Karpas-422 (cell line): ENCODE measurements around the gene CABLES1. TPM values are rescaled to one million over a fixed set of nuclear protein-coding genes. Genes with fewer than 3 reads are reported as not detected.
"Not testable (repeated sequence)": the region's sequence is repeated elsewhere in the genome, so short reads cannot be mapped to it uniquely, and the experiment has no call there.

Experiments
- DNase-seq: peaks from one replicate; pipeline ENCODE4 v3.0.0-alpha.2; 2015
- H2AFZ ChIP-seq: fragments of 200-600 bp; sonication (generic); 2 replicates; pipeline ENCODE4 v1.6.1; 2014; ENCODE audit warnings: antibody characterized with exemption, low read length, mixed read lengths
- H3K27ac ChIP-seq: fragments of 200-600 bp; sonication (generic); 2 replicates; pipeline ENCODE4 v1.5.1; 2014; ENCODE audit warnings: mild to moderate bottlenecking, low read length, moderate library complexity
- H3K27me3 ChIP-seq: fragments of 200-600 bp; sonication (generic); 2 replicates; pipeline ENCODE4 v1.6.1; 2014; ENCODE audit warnings: low read length, mixed read lengths
- H3K36me3 ChIP-seq: fragments of 200-600 bp; sonication (generic); 2 replicates; pipeline ENCODE4 v1.6.1; 2014; ENCODE audit warnings: low read length, mixed read lengths; ENCODE audit not compliant: insufficient read depth
- H3K4me1 ChIP-seq: fragments of 200-600 bp; sonication (generic); 2 replicates; pipeline ENCODE4 v1.6.1; 2014; ENCODE audit warnings: mild to moderate bottlenecking, low read length, mixed read lengths
- H3K4me2 ChIP-seq: fragments of 200-600 bp; sonication (generic); 2 replicates; pipeline ENCODE4 v1.6.1; 2014; ENCODE audit warnings: low read length, low read depth, mild to moderate bottlenecking; ENCODE audit not compliant: poor library complexity, severe bottlenecking
- H3K4me3 ChIP-seq: fragments of 200-600 bp; sonication (generic); 2 replicates; pipeline ENCODE4 v1.5.1; 2014; ENCODE audit warnings: mild to moderate bottlenecking, antibody characterized with exemption, low read length, mixed read lengths
- H3K79me2 ChIP-seq: fragments of 200-600 bp; sonication (generic); 2 replicates; pipeline ENCODE4 v1.6.1; 2014; ENCODE audit warnings: mild to moderate bottlenecking, low read length, mixed read lengths
- H3K9ac ChIP-seq: fragments of 200-600 bp; sonication (generic); 2 replicates; pipeline ENCODE4 v1.6.0; 2014; ENCODE audit warnings: low read length
- H3K9me2 ChIP-seq: fragments of 200-600 bp; sonication (generic), shearing (Covaris generic); replicated peaks from 2 replicates; pipeline ENCODE4 v1.6.0; 2014; ENCODE audit warnings: mild to moderate bottlenecking, low read length, moderate library complexity; ENCODE audit not compliant: insufficient read depth
- H3K9me3 ChIP-seq: fragments of 300-700, 200-600 bp; sonication (generic); 2 replicates; pipeline ENCODE4 v1.6.1; 2014; ENCODE audit warnings: low read length, mixed read lengths
- H4K20me1 ChIP-seq: fragments of 200-600 bp; sonication (generic); 2 replicates; pipeline ENCODE4 v1.6.1; 2014; ENCODE audit warnings: mild to moderate bottlenecking, antibody characterized with exemption, low read length, low read depth; ENCODE audit not compliant: insufficient read depth
- total RNA-seq: library from RNA; depleted of rRNA; stranded (reverse); fragments of >200 nt; shearing (Covaris generic); gene quantifications from 2 replicates; pipeline ENCODE4 v1.2.3, GENCODE V29; 2014; ENCODE audit warnings: low replicate concordance

CABLES1 gene
- total RNA-seq, 1 experiment from 2014 or later, result not detected

DNA sequence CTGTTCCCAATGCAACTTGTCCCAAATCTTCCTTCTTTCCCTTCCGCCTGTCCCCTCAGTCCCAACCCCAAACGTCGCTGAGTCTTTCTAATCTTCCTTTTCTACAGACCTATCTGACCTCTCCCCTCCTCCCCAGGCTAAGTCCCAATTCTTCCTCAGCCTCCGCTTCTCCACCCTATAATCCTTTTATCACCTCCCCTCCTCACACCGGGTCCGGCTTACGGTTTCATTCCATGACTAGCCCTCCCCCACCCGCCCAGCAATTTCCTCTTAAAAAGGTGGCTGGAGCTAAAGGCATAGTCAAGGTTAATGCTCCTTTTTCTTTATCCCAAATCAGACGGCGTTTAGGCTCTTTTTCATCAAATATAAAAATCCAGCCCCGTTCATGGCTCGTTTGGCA is 150.3 kb downstream of the CABLES1 start:
- H3K36me3 ChIP-seq, H3K9me3 ChIP-seq, H3K4me2 ChIP-seq, H3K9ac ChIP-seq, H3K4me3 ChIP-seq, H3K27me3 ChIP-seq, H3K79me2 ChIP-seq, H3K9me2 ChIP-seq, H4K20me1 ChIP-seq, H2AFZ ChIP-seq, H3K27ac ChIP-seq, DNase-seq: not testable (repeated sequence)
- peaks cover 37% of the 10 kb centered on the region for H3K4me1 ChIP-seq

DNA sequence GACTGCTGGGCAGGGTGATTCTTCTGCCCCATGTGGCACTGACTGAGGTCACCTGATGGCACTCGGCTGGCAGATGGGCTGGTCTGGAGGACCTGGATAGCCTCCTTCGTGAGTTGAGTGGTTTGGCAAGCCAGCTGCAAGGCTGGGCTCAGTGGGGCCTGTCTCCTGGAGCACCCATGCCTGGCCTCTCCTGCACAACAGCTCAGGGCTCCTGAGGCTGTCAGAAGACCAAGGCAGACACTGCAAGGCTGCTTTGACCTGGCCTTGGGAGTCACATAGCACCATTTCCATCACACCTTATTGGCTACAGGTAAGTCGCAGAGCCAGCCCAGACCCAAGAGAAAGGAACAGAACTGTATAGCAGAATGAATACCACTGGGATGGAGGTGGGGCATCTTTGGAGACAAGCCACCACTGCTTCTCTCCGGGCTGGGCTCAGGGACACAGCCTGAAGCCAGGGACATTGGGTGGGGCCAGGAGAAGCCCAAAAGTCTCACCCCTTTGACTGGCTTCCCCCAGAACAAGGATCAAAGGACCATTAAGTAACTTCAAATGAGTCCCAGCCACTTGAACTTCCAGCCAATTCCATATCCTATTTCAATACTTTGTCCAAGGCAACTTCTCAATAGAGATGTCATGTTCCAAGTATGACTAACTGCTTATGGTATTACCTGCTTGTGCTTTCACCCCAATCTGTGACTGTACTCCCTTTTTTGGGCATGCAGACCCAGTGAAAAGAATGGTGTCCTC is 156.3 kb downstream of the CABLES1 start:
- Histone ChIP-seq H3K27ac (no peak overlapping the region), H2AFZ (no peak overlapping the region), H3K4me1 (peaks cover 3% of the 10 kb centered on the region; the same call in 1 of the 2 replicates), H3K36me3 (no peaks in the 10 kb centered on the region; the same call in 1 of the 2 replicates), H3K9me2 (no peaks in the 10 kb centered on the region), H3K4me3 (no peak overlapping the region), H3K4me2 (no peak overlapping the region), H4K20me1 (no peaks in the 10 kb centered on the region; the same call in 1 of the 2 replicates), H3K9ac (no peak overlapping the region), H3K9me3 (no peaks in the 10 kb centered on the region), H3K27me3 (no peaks in the 10 kb centered on the region), H3K79me2 (no peaks in the 10 kb centered on the region)
- no peak for DNase-seq

DNA sequence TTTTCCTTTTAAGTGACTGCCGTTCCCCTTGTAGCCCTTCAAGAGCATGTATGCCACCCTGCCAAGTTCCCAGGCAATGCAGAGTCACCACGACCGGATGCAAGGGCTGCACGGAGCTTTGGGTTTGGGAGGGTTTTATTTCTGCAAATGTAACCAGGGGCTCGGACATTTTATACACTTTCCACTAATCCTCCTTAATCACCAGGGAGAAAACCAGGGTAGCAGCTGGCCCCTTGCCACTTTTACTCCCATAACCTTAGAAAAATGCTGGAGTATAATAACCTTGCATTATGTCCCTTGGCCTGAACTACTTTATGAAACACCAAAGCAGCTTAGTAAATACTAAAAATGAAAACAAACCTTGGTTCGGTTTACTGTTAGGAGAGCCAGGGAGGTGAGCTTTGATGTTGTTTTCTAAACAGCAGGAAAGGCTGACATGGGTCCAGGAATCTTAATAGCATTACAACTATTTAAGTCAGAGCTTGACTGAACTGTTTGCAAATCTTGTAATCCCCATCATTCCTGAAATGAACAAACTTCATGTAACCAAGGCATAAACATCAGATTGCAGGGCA is 165.0 kb downstream of the CABLES1 start:
- Histone ChIP-seq H3K4me2 (no peak overlapping the region), H4K20me1 (no peaks in the 10 kb centered on the region; the same call in 1 of the 2 replicates), H3K9ac (no peak overlapping the region), H3K9me3 (no peaks in the 10 kb centered on the region), H2AFZ (no peak overlapping the region), H3K4me1 (no peaks in the 10 kb centered on the region), H3K36me3 (no peaks in the 10 kb centered on the region), H3K27me3 (no peaks in the 10 kb centered on the region), H3K4me3 (no peak overlapping the region), H3K9me2 (no peaks in the 10 kb centered on the region), H3K79me2 (no peaks in the 10 kb centered on the region), H3K27ac (no peak overlapping the region)
- no peak for DNase-seq

DNA sequence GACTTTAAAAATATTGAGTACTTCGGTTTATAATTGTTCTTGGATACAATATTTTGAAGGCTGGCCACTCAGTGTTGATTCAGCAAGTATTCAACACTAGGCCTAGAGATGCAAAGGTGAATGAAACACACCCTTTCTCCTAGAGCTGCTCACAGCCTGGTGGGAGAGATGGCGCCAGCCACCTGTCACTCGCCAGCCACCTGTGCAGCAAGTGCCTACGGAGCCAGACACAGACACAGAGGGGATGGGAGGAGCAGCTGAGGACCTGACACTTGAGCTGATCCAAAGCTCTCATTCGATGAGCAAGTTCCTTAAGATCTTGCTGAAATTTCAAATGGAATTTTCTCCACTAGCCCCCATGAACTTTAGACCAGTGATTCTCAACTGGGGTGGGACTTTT is 166.7 kb downstream of the CABLES1 start:
- no peak overlapping the region for H3K27ac ChIP-seq
- no peak overlapping the region for H3K4me3 ChIP-seq
- no peaks in the 10 kb centered on the region for H3K9me3 ChIP-seq
- H3K79me2 ChIP-seq, result no peaks in the 10 kb centered on the region
- DNase-seq, result no peak
- H3K4me1 ChIP-seq, result no peaks in the 10 kb centered on the region
- H3K4me2 ChIP-seq, result no peak overlapping the region
- H3K27me3 ChIP-seq, result no peaks in the 10 kb centered on the region
- no peak overlapping the region for H3K9ac ChIP-seq
- no peaks in the 10 kb centered on the region for H3K36me3 ChIP-seq
- no peaks in the 10 kb centered on the region; the same call in 1 of the 2 replicates for H4K20me1 ChIP-seq
- no peak overlapping the region for H2AFZ ChIP-seq
- H3K9me2 ChIP-seq, result no peaks in the 10 kb centered on the region

DNA sequence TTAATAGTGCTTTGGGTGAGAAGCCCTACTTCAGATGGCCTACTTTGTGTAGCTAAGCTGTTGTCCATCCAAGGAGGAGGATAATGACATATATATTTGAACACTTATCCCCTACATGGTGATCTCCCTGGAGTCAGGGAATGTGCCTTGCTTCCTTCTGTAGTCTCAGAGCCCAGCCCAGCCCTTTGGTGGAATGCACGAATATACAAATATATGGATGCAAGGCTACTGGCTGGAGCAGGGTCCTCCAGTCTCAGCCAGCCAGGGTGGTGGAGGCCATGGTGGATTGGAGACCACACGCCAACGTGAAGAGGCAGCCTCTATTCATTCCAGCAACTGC is 167.2 kb downstream of the CABLES1 start:
- H3K79me2 ChIP-seq, result no peaks in the 10 kb centered on the region
- H3K9me3 ChIP-seq, result no peaks in the 10 kb centered on the region
- no peaks in the 10 kb centered on the region; the same call in 1 of the 2 replicates for H4K20me1 ChIP-seq
- no peak overlapping the region for H3K9ac ChIP-seq
- H3K4me1 ChIP-seq, result no peaks in the 10 kb centered on the region
- no peaks in the 10 kb centered on the region for H3K36me3 ChIP-seq
- H3K27me3 ChIP-seq, result no peaks in the 10 kb centered on the region
- no peak overlapping the region for H3K27ac ChIP-seq
- H3K4me3 ChIP-seq, result no peak overlapping the region
- no peaks in the 10 kb centered on the region for H3K9me2 ChIP-seq
- H2AFZ ChIP-seq, result no peak overlapping the region
- DNase-seq, result no peak
- H3K4me2 ChIP-seq, result no peak overlapping the region

DNA sequence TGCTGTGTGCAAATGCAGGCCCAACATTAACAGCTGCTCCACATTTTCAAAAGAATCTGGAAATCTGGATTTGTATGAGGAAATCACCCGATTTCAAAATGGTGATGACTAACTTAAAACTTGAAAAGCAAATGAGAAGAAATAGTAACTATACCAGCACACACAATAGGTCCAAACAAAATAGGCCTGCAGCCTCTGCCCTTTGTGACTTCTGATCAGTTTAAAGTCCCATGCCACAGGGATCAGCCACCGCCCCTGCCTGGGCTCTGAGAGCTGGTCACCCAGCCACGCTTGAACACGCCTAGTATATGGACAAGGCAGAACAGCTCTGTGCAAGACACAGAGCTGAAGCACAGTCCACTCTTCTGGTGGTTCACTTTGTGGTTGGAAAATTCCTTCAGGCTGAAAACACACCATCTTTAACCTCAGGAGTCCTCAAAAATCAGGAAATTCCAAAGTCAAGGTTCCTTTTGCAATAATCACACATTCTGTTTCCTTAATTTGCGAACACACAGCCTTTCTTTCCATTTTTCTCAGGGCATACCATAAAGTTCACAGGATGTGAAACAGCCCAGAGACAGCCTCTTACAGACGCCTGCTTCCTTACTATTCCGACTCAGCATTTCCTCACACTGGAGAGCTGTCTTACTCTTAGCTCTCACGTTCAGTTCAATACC is 167.7 kb downstream of the CABLES1 start:
- Histone ChIP-seq H3K79me2 (no peaks in the 10 kb centered on the region), H3K27me3 (no peaks in the 10 kb centered on the region), H3K9ac (no peak overlapping the region), H4K20me1 (no peaks in the 10 kb centered on the region; the same call in 1 of the 2 replicates), H3K4me2 (no peak overlapping the region), H3K36me3 (no peaks in the 10 kb centered on the region), H3K9me3 (no peaks in the 10 kb centered on the region), H3K4me3 (no peak overlapping the region), H3K4me1 (no peaks in the 10 kb centered on the region), H3K27ac (no peak overlapping the region), H3K9me2 (no peaks in the 10 kb centered on the region), H2AFZ (no peak overlapping the region)
- DNase-seq, result no peak

DNA sequence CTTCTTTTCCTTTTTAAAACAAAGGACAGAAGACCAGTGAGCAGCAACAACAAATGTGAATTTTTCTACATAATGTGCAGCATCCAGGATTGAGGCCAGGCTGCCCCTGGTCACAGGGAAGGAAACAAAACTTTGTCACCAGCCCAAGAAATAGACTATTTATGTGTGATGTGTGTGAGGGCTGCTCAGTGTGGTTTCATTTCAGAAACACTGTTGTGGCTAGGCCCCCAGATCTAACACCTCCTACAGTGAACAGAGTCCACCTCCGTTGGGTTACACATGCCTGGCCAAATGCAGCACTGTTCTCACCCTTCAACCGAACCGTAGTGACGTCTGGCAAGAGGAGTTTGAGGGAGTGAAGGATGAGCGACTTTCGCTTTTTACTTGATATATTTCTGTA is 171.5 kb downstream of the CABLES1 start:
- Histone ChIP-seq H3K27me3 (no peaks in the 10 kb centered on the region), H3K9ac (no peak overlapping the region), H2AFZ (no peak overlapping the region), H4K20me1 (no peaks in the 10 kb centered on the region; the same call in 1 of the 2 replicates), H3K4me1 (peaks cover 6% of the 10 kb centered on the region; the same call in 1 of the 2 replicates), H3K36me3 (no peaks in the 10 kb centered on the region), H3K9me2 (no peaks in the 10 kb centered on the region), H3K27ac (no peak overlapping the region), H3K4me3 (no peak overlapping the region), H3K9me3 (no peaks in the 10 kb centered on the region), H3K4me2 (no peak overlapping the region), H3K79me2 (no peaks in the 10 kb centered on the region)
- no peak for DNase-seq

DNA sequence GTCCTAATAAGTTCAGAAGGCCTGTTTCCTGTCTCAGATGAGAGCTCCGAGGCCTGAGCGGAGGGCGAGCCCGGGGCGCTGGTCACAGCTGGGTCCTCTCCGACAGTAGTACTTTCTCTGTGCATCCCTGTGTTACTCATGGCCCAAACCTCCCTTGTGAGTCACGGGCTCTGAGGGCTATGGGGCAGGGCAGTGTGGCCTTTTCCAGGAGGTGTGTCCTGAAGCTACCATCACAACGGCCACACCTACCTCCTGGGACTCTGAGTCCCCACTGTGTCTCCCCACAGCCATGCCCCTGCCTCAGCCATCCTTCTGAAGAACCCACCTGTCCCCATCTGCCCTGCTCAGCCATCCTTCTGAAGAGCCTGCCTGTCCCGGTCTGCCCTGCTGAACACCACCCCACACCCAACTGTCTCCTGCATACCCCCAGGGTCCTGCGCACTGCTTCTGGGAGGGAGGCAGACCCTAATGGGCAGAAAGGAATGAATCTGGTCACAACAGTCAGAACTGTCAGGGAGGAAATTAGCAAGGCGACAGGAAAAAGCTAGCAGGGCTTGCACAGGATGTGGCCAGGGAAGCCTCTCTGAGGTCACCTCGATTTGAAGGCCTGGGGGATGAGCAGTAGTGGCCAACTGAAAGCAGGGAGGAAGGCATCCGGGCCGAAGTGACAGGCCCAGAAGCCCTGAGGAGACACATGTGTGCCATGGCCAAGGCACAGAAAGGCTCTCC is 172.4 kb downstream of the CABLES1 start:
- Histone ChIP-seq H3K4me1 (peaks cover 6% of the 10 kb centered on the region; the same call in 1 of the 2 replicates), H3K9me2 (no peaks in the 10 kb centered on the region), H3K27me3 (no peaks in the 10 kb centered on the region), H3K9me3 (no peaks in the 10 kb centered on the region), H2AFZ (no peak overlapping the region), H4K20me1 (no peaks in the 10 kb centered on the region; the same call in 1 of the 2 replicates), H3K36me3 (no peaks in the 10 kb centered on the region), H3K4me3 (no peak overlapping the region), H3K79me2 (no peaks in the 10 kb centered on the region), H3K9ac (no peak overlapping the region), H3K27ac (no peak overlapping the region), H3K4me2 (no peak overlapping the region)
- DNase-seq, result no peak
